Measurements from ENCODE around the gene FRMD5.
"Not testable (repeated sequence)": the region's sequence is repeated elsewhere in the genome, so short reads cannot be mapped to it uniquely, and the experiment has no call there.

Gene FRMD5

DNA sequence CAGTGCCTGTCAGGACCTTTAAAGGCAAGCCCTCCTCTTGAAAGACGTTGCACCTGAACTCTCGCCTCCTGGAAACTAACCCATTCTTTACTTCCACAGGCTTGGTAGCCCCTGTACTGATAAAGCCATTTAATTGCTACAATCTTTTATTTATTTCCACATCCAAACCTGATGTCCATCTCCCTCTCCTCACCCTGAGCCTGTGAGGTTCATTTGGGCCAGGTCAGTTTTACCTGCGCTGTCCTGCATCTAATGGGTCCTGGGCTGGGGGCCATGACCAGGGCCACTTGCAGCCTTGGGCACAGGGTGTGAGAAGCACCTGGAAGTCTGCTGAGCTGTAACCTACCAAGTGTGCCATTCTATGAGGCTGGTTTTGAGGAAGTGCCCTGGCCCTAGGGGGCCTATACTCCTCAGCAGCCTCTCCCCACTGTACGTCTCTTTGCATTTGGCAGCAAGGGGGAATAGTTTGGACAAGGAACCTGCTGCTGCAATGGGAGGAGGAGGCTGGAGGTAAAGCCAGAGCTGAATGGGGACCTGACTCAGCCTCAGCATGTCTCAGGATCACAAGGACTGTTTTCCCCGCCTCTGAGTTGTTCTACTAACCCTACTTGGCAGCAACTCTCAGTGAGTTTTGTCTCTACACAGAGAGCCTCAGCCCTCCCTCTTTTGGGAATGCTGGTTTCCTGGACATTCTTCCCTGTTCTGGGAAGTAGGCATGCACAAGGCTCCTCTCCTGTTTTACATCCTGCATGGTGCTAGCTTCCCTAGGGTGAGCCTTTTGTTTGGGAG lies 314.5 kb downstream of the FRMD5 start:
- DNase-seq, result no peak

DNA sequence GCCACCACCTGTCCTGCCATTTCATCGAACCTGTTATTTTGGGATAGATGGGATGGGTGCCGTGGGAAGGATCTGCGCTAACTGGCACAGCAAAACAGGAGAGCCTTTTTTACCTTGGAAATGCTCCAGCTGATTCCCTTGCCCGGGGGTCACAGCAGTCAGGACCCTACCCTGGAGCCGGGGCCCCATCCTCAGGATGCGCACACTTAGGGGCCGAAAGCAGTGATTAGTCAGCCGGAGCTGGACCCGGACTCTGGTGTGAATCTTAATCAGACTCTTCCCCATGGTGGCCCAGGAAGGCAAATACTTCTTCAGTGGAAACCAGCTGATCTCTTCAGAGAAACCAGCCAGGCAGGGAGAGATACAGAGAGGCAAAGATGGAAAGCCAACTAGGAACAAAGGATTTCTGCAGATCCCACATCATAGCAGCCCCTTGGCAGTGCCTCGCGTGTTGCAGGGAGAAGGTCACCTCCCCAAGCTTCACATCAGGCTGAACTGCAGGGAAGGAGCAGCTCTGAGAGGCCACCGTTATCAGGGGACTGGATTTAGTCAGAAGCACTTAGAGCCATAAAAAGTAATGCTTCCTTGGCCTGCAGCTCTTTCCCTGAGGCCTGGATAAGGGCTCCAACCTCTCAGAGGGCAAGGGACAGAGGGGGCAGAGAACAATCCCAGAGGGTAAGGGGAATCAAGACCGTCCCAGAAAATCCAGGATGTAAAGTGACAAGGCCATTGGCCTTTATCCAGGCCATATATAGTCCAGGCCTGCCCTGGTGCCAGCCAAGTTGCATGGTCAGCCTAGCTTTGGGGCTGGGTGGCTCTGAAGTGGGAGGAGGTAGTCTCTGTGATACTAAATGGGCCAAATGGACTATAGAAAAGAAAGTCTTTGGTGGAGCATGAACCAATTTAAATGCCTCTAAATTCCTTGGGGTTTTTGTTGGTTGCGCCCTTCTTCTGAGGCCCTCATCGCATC lies 315.4 kb downstream of the FRMD5 start:
- DNase-seq, result no peak

DNA sequence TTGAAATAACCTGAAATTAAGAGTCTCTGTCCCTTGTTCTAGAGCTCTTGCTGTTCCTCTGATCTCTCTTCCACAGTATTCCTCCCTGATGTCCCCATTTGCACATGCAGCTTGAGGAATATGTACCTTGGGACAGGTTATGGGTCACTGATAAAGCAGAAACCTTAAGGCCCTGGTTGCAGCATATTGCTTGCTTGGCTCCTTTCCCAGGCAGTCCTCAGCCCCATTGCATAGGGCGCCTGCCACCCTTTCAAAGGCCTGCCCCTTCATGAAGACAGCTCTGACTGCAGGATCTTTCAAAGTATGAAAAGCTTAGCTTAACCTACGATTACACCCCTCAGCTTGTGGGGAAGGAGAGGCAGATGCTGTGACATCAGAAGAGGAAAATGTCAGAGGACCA lies 316.6 kb downstream of the FRMD5 start:
- no peak for DNase-seq

DNA sequence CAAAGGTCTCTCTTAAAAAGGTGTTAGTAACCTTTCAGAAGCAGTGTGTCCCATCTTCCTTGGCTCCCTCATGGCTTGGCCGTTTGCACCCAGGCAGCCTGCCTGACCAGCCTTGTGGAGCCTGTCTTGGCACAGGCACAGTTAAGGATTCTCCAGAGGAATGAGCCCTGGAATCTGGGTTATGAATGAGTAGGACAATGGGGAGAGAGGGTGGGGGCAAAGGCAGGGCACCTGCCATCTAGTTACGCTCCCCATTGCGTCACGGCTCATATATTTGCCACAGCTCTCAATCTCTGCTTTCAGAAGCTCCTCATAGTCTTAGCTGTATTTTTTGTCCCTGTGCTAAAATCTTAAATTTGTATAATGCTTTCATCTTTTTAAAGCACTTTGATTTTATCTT lies 317.7 kb downstream of the FRMD5 start:
- DNase-seq, result no peak

DNA sequence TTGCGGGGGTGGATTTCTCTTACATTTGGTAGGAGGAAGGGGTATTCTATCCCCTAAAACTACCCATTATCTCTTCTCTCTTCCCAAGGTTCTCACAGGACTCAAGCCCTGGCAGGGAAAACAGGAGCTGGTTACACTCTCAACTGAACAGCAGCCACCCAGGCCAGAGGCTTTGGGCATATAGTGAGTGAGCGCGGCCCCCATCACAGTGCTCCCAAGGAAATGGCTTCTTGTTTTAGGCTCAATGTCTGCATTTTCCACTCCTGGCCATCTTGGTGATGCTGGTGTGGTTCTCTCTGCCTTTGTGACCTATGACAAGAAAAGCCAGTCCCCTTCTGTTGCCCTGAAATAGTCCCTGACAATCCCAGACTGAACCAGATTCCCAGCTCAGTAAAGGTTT lies 318.2 kb downstream of the FRMD5 start:
- no peak for DNase-seq

DNA sequence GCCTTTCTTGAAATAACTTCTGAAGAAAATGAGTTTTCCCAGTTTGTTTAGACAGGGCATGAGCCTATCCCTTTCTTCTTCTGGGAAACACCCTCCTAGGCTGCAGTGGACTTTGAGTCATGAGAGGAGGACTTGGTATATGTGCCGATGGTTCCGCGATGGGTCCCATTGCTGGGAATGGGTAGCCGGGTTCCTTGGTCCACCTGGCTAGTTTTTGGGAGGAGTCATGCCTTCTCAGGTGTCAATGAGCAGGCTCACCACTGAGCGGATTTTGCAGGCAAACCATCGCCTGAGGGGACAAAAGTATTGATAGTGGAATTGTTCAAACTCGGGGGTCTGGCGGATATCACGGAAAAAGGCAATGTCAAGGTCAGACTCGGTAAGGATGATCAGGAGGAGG lies 321.4 kb downstream of the FRMD5 start:
- DNase-seq, result no peak

DNA sequence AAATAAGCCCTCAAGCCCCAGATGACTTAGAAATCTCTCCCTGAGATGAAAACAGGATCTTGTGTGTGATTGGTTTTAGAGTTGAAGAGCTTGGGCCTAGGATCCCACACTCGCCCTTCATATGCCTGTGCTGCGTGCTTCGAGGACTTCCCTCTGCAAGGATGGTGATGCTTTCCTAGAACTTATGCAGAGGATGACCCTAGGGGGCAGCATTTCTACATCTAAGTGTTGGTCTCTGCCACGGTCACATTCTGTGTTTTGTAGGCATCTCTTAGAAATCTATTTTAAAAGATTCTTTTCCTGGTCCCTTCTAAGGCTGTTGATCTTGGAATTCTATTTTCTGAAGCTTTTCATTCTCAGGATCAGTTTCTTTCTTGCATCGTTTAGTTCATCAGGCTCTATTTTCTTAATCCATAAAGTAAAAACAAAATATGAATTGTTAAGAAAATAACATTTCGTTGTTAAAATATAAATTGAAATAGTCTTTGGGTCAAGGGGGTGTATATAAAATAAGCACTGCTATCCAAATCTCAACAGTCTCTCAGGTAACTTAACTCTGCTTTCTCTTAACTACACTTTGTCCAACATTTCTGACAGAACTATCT lies 322.6 kb downstream of the FRMD5 start:
- DNase-seq, result no peak

DNA sequence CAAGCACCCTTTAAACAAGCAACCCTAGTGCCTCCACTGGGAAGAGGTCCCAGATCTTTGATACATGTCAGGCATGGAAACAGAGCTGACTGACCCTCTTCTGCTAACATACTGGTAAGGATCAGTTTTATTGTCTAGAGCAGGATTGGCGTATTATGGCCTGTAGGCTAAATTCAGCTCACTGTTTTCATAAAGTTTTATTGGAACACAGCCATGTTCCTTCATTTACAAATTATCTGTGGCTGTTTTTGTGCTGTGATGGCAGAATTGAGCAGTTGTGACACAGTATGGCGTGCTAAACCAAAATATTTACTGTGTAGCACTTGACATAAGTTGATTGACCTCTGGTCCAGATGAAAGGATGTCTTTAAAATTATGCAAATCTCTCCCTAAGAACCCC lies 323.2 kb downstream of the FRMD5 start:
- DNase-seq, result no peak

DNA sequence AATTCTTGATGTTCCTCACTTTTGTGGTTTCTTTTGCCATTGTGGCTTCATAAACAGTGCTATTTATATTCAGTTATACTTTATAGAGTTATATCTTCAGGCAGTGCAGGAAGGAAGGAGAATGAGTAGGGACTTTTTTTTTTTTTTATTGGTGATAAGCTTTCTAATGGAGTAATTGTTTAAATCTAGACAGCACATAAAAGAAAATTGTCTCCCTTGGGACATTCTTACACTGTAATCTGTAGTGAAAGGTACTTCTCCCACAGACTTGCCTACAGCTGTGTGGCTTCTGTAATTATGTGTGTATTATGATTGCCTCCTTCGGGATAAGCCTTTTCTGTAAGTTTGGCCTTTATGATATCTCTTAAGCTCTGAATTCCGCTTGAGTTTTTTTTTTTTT lies 326.7 kb downstream of the FRMD5 start:
- no peak for DNase-seq

DNA sequence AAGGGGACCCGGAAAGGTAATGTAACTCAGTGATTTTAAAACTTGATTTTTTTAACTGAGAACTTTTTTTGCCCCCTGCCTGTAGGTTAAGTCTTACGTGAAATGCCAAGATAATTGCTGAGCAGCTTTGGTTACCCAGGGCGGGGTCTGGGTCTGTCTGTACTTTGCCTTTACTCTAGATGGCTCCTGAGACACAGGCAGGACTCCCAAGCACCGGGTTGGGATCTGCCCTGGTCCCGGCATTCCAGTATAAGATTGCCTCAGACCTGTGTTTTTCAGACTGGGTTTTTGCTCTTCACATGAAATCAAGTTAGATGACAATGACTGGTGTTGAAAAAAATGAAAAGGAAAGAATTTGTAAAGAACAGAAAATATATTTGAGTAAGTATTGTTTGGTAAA lies 328.0 kb downstream of the FRMD5 start:
- no peak for DNase-seq

DNA sequence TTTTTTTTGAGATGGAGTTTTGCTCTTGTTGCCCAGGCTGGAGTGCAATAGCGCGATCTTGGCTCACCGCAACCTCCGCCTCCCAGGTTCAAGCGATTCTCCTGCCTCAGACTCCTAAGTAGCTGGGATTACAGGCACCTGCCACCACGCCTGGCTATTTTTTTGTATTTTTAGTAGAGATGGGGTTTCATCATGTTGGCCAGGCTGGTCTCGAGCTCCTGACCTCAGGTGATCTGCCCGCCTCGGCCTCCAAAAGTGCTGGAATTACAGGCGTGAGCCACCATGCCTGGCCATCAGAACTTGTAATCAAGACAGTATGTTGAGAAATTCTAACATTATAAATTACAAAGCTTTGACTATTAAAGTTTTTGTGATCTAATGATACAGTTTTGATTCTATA lies 328.4 kb downstream of the FRMD5 start:
- DNase-seq, result not testable (repeated sequence)

DNA sequence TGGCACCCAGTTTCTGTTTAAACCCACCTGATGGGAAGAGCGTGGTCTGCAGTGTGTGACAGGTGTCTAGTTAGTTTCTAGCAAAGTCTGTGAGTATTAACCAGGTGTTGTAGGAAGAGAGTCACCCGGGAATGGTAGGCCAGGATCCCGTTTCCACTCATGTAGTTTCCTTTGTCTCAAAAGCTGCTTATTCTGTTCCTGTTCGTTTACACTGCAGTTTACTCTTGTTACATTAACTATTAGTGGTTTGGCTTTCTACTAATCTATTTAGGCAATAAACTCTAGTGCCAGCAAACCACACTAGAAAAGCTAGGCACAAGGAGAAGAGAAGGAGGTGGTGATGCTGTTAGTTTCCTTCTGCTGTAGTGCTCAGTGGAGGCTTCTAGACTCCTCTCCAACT lies 335.5 kb downstream of the FRMD5 start:
- DNase-seq, result no peak

DNA sequence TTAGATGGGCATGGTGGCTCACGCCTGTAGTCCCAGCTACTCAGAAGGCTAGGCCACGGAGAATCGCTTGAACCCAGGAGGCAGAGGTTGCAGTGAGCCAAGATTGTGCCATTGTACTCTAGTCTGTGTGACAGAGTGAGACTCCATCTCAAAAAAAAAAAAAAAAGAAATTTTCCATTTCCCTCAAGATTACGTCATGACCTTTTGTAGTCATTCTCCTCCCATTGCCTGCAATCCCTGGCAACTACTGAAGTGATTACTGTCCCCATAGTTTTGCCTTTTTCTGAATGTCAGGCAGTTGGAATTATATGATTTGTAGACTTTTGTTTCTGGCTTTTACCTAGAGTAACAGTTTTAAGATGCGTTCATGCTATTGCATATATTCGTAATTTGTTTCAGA lies 340.3 kb downstream of the FRMD5 start:
- no peak for DNase-seq

DNA sequence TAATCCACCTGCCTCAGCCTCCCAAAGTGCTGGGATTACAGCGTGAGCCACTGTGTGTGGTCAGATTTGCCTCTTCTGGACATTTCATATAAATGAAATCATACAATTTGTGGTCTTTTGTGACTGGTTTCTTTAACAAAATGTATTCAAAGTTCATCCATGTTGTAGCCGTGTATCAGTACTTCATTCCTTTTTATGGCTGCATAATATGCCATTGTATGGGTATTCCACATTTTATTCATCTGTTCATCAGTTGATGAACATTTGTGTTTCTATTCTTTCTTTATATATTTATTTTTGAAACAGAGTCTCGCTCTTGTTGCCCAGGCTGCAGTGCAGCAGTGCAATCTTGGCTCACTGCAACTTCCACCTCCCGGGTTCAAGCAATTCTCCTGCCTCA lies 342.5 kb downstream of the FRMD5 start:
- DNase-seq, result no peak

DNA sequence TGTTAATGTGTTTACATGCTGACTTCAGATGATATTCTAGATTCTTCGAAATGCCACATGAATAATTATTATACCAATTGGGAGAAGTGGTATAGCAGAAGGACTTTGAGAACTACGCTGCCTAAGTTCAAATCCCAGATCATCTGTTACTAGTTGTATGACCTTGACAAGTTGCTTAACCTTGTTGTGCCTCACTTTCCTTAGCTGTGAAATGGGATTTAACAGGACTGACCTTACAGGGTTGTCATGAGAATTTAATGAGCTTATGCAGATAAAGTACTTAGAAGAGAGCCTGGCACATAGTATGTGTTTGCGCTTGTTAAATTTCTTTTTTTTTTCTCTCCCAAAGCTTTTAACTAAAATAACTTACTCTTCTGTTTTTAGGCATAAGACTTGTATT lies 343.8 kb downstream of the FRMD5 start:
- DNase-seq, result no peak

DNA sequence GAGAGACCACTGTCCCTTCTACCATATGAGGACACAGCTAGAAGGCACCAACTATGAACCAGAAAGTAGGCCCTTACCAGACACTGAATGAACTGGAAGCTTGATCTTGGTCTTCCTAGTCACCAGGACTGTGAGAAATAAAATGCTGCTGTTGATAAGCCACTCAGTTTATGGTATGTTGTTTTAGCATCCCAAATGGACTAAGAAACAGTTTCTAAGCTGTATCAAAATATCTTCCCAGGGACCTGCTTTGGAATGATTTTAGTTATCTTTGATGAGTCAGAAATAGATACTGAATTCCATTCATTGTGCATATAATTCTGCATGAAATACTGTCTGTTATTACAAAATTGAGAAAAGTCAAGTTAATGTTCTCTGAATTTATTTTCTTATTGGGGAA lies 349.6 kb downstream of the FRMD5 start:
- no peak for DNase-seq

DNA sequence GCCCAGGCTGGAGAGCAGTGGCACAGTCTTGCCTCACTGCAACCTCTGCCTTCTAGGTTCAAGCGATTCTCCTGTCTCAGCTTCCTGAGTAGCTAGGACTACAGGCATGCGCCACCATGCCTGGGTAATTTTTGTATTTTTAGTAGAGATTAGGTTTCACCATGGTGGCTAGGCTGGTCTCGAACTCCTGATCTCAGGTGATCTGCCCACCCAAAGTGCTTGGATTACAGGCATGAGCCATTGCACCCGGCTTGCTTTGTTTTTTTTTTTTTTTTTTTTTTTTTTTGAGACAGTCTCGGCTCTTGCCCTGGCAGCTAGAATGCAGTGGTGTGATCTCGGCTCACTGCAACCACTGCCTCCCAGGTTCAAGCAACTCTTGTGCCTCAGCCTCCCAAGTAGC lies 362.6 kb downstream of the FRMD5 start:
- DNase-seq, result not testable (repeated sequence)

DNA sequence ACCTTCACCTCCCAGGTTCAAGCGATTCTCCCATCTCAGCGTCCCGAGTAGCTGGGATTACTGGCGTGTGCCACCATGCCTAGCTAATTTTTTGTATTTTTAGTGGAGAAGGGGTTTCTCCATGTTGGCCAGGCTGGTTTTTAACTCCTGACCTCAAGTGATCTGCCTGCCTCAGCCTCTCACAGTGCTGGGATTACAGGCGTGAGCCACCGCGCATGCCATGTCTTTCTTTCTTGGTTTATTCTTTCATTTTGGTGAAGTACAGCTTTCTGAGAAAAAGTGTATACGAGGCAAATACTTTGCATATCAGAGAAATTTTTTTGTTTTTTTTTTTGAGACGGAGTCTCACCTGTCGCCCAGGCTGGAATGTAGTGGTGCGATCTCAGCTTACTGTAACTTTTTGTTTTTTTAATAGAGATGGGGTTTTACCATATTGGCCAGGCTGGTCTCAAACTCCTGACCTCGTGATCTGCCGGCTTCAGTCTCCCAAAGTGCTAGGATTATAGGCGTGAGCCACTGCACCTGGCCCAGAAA lies 363.5 kb downstream of the FRMD5 start:
- DNase-seq, result not testable (repeated sequence)

DNA sequence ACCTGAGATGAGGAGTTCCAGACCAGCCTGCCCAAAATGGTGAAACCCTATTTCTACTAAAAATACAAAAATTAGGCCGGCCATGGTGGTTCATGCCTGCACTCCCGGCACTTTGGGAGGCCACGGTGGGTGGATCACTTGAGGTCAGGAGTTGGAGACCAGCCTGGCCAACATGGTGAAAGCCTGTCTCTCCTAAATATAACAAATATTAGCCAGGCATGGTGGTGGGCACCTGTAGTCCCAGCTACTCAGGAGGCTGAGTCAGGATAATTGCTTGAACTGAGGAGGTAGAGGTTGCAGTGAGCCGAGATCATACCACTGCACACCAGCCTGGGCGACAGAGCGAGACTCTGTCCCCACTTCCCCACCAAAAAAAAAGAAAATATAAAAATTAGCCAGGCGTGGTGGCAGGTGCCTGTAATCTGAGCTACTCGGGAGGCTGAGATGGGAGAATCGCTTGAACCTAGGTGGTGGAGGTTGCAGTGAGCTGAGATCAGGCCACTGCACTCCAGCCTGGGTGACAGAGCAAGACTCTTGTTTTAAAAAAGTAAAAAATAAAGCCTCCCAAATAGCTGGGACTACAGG lies 364.3 kb downstream of the FRMD5 start:
- not testable (repeated sequence) for DNase-seq

DNA sequence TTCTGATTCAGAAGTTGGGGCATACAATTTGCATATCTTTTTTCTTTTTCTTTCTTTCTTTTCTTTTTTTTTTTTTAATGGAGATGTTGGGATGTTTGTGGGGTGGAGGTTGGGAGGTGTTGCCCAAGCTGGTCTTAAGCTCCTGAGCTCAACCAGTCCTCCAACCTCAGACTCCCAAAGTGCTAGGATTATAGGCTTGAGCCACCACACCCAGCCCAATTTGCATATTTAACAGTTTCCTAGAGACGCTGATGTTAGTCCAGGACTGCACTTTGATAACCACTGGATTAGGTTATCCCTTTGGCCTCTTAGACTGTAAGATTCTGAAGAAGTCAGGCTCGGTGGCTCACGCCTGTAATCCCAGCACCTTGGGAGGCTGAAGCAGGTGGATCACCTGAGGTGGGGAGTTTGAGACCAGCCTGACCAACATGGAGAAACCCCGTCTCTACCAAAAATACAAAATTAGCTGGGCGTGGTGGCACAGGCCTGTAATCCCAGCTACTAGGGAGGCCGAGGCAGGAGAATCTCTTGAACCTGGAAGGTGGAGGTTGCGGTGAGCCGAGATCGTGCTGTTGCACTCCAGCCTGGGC lies 365.0 kb downstream of the FRMD5 start:
- DNase-seq, result not testable (repeated sequence)

DNA sequence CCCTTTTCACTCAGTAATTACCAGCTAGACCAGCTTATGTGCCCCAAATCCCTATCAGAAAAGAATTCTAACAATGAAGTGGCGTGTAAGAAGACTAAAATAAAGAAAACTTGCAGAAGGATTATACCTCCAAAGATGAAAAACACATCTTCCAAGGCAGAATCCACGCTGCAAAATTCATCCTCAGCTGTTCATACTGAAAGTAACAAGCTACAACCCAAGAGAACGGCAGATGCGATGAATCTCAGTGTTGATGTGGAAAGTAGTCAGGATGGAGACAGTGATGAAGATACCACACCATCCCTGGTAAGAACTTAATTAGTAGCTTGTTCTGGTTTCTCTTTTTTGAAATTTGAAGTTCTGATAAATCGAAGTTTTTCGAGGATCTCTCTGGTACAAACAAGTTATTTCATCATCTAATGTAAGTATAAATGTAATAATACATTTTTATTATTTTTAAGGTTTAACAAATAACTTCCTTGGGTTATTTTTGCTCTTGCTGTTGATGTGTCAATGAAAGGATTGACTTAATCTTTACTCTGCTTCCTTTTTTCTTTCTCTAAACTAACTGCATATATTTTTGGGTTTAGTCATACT lies 366.9 kb downstream of the FRMD5 start:
- DNase-seq, result no peak
